Vagina (tissue), 2 donors: ENCODE data around the gene EEF2K.

Experiments used
- CTCF ChIP-seq, 3 experiments: fragments of 450-650 bp in 2 of 3; fragments of 200-600 bp in 1 of 3; sonication (generic) in 1 of 3; IDR thresholded peaks; one replicate each; pipeline ENCODE4 v1.5.1; 2017 to 2019; ENCODE audit warnings: antibody characterized with exemption in 3 of 3, mild to moderate bottlenecking in 2 of 3, moderate library complexity in 2 of 3
- POLR2A ChIP-seq, 2 donors: fragments of 450-650 bp; IDR thresholded peaks; one replicate each; pipeline ENCODE4 v1.6.1; 2017; ENCODE audit warnings: antibody characterized with exemption in 2 of 2, mild to moderate bottlenecking in 2 of 2, moderate library complexity in 2 of 2
- POLR2AphosphoS5 ChIP-seq, 2 donors: sonication (generic); formaldehyde crosslinking; IDR thresholded peaks; one replicate each; pipeline ENCODE4 v1.9.0; 2017; ENCODE audit warnings: antibody characterized with exemption in 2 of 2, mild to moderate bottlenecking in 2 of 2, low read depth in 1 of 2; ENCODE audit not compliant: insufficient read depth in 1 of 2

GRCh38 chr16:22323173-22323958 lies 117.3 kb downstream of the EEF2K start:
- TF ChIP-seq CTCF (IDR thresholded peaks at IDR 0.05) (no peak), POLR2AphosphoS5 (IDR thresholded peaks at IDR 0.05; ENCODE audit: insufficient read depth in 1 of 2, low read depth in 1 of 2) (no peak), POLR2A (IDR thresholded peaks at IDR 0.05) (no peak)
